ENCODE data around the gene TMEM131L.
A peak's percentile ranks its signal among the peaks of the same experiment; 100 is the strongest.

TMEM131L gene

DNA sequence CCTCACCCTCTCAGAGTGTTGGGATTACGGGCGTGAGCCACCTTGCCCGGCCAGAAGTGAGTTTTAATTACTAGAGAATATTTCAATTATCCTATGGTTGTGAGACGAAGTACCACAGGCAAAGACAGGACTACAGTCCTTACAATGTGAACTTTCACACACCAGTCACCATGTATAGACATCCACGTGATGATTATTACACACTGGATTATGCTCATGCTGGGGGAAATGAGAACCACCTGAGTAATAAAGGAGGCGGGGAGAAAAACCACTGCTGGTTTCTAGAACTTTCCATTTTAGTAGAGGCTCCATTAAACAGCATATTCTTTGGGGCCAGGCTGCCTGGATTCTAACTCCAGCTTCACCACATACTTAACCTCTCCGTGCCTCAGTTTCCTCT, 175.4 kb downstream of the TMEM131L start:
- DNase-seq (ENCODE audit: extremely low read depth, low read depth) = no peak
- no peak overlapping the region for H3K4me3 ChIP-seq (replicated peaks; ENCODE audit: low read depth, low read length)
- no peak for TF ChIP-seq CTCF (IDR thresholded peaks at IDR 0.05; ENCODE audit: low read depth, low read length, missing control alignments)

DNA sequence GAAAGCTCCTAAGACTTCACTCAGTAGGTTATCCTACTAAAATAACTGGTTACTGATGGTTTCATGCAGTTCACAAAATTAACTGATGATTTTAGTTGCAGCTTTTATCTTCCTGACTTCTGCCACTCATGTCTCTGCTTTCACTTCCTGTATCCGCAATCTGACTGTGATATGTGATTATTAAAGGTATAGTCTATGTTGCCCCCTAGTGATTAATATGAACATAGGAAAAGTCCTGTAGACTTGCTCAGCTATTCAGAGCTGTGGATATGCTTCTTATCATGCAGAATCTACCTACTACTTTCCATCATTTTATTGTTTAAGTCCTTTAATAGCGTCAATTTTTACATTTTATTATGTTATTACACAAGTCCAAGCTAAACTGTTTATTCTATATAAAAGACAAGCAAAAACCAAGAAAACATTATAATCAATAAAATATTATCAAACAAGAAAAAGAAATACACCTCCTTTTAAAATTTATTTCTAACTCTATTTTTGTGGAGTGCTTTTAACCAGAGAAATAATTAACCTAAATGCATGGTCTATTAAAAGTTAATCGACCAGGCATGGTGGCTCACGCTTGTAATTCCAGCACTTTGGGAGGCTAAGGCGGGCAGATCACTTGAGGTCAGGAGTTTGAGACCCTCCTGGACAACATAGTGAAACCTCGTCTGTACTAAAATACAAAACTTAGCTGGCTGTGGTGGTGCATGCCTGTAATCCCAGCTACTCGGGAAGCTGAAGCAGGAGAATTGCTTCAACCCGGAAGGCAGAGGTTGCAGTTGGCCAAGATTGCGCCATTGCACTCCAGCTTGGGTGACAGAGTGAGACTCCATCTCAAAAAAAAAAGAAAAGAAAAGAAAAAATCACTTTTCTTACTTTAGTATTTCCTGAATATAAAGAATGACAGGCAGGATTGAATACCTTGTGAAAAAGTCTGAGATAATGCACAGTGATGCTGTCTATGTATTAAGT, 177.5 kb downstream of the TMEM131L start:
- TF ChIP-seq CTCF (IDR thresholded peaks at IDR 0.05; ENCODE audit: low read depth, low read length, missing control alignments) = peak; percentile 45
- DNase-seq (ENCODE audit: extremely low read depth, low read depth) = peak; percentile 35
- H3K4me3 ChIP-seq (replicated peaks; ENCODE audit: low read depth, low read length) = no peak overlapping the region

DNA sequence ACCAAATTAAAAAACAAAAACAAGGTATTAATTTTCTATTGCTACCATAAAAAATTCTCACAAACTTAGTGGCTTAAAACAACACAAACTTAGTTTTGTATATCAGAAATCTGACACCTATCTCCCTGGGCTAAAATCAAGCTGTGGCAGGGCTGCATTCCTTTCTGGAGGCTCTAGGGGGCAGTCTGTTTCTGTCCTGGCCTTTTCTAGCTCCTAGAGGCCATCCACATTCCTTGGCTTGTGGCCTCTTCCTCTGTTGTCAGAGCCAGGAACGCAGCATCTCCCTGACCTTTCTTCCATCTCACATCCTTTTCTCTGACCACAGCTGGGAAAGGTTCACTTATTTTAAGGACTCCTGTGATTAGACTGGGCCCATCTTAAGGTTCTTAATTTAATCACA, 179.0 kb downstream of the TMEM131L start:
- no peak overlapping the region for H3K4me3 ChIP-seq (replicated peaks; ENCODE audit: low read depth, low read length)
- TF ChIP-seq CTCF (IDR thresholded peaks at IDR 0.05; ENCODE audit: low read depth, low read length, missing control alignments) = peak; percentile 50
- DNase-seq (ENCODE audit: extremely low read depth, low read depth) = no peak

- TF ChIP-seq CTCF (IDR thresholded peaks at IDR 0.05; ENCODE audit: low read depth, low read length, missing control alignments) = no peak
- no peak for DNase-seq (ENCODE audit: extremely low read depth, low read depth)
- H3K4me3 ChIP-seq (replicated peaks; ENCODE audit: low read depth, low read length) = no peak overlapping the region
Observed at GRCh38 chr4:153646261-153646660, 180.1 kb downstream of the TMEM131L start.

DNA sequence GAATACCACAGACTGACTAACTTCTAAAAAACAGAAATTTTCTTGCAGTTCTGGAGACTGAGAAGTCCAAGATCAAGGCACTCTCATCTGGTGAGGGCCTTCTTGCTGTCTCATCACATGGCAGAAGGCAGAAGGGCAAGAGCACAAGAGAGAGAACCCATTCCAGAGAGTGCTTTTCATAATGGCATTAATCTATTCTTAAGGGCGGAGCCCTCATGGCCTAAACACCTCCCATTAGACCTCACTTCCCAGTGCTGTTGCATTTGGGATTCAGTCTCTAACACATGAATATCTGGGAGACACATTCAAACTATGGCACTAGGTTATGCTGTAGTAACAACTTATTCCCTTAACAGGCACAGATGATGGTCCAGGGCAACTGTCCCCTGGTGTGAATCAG, 180.8 kb downstream of the TMEM131L start:
- DNase-seq (ENCODE audit: extremely low read depth, low read depth) = no peak
- no peak overlapping the region for H3K4me3 ChIP-seq (replicated peaks; ENCODE audit: low read depth, low read length)
- no peak for TF ChIP-seq CTCF (IDR thresholded peaks at IDR 0.05; ENCODE audit: low read depth, low read length, missing control alignments)

- H3K4me3 ChIP-seq (replicated peaks; ENCODE audit: low read depth, low read length) = no peak overlapping the region
- no peak for TF ChIP-seq CTCF (IDR thresholded peaks at IDR 0.05; ENCODE audit: low read depth, low read length, missing control alignments)
- no peak for DNase-seq (ENCODE audit: extremely low read depth, low read depth)
Observed at GRCh38 chr4:153647975-153648374, 181.8 kb downstream of the TMEM131L start.
